H1 (cell line): Measurements from ENCODE around the gene ZNF536. TPM values are rescaled to one million over a fixed set of nuclear protein-coding genes. Genes with fewer than 3 reads are reported as not detected.

ENCODE experiments used
- CBX5 ChIP-seq: fragments of 300-800, 300-1000 bp; sonication (generic); IDR thresholded peaks from 2 replicates; pipeline ENCODE4 v1.7.1; 2016; ENCODE audit warnings: antibody characterized with exemption, low read length, low read depth
- CHD2 ChIP-seq: IDR thresholded peaks from 2 replicates; pipeline ENCODE4 v1.6.1; 2012; ENCODE audit warnings: low read length, improper control_type of control experiment
- CTBP2 ChIP-seq: IDR thresholded peaks from 2 replicates; pipeline ENCODE4 v1.7.0; 2011; ENCODE audit warnings: borderline replicate concordance, mild to moderate bottlenecking, moderate library complexity, mixed read lengths, low read length; ENCODE audit not compliant: insufficient read depth, insufficient read length
- EP300 ChIP-seq, 2 experiments: IDR thresholded peaks; 1 replicate in 1 of 2; 2 replicates in 1 of 2; pipeline ENCODE4 v1.6.1; 2011 to 2012; ENCODE audit warnings: low read depth in 2 of 2, low read length in 2 of 2, mild to moderate bottlenecking in 2 of 2, borderline replicate concordance in 1 of 2, inconsistent platforms in 1 of 2, moderate library complexity in 1 of 2
- HDAC6 ChIP-seq: IDR thresholded peaks from one replicate; pipeline ENCODE4 v1.7.1; 2012; ENCODE audit warnings: low read depth, mild to moderate bottlenecking, inconsistent platforms, low read length, moderate library complexity
- KDM1A ChIP-seq: fragments of 200-600, 300-600 bp; sonication (generic); IDR thresholded peaks from 2 replicates; pipeline ENCODE4 v1.7.1; 2016; ENCODE audit warnings: mild to moderate bottlenecking, low read length, borderline replicate concordance
- NANOG ChIP-seq: IDR thresholded peaks from 2 replicates; pipeline ENCODE4 v1.6.1; 2011; ENCODE audit warnings: low read length, low read depth, mild to moderate bottlenecking, inconsistent platforms; ENCODE audit not compliant: insufficient read depth, poor library complexity, severe bottlenecking
- PHF8 ChIP-seq: fragments of 200-600 bp; sonication (generic); conservative IDR thresholded peaks from 2 replicates; pipeline ENCODE4 v1.7.1; 2012; ENCODE audit warnings: low read depth, mild to moderate bottlenecking, inconsistent platforms, low read length, moderate library complexity
- POLR2A ChIP-seq, 2 experiments: IDR thresholded peaks; 1 replicate in 1 of 2; 2 replicates in 1 of 2; pipeline ENCODE4 v1.6.1; 2011; ENCODE audit warnings: low read depth in 2 of 2, low read length in 2 of 2, mild to moderate bottlenecking in 2 of 2; ENCODE audit errors: control extremely low read depth in 1 of 2
- SUZ12 ChIP-seq: fragments of 200-600 bp; sonication (generic); IDR thresholded peaks from 2 replicates; pipeline ENCODE4 v1.6.1; 2012; ENCODE audit warnings: mild to moderate bottlenecking, inconsistent platforms, low read length, moderate library complexity, mixed read lengths
- polyA plus RNA-seq, 7 experiments: library from polyadenylated mRNA; depleted of rRNA in 3 of 7; stranded (reverse) in 5 of 7; unstranded in 2 of 7; fragments of >200 nt in 5 of 7; fragments of 200-250 nt in 2 of 7; gene quantifications; 1 replicate in 5 of 7; 2 replicates in 1 of 7; 4 replicates in 1 of 7; pipeline versions ENCODE4 v1.2.1 to v1.2.3, GENCODE V29; 2011 to 2013; ENCODE audit warnings: missing spikeins in 2 of 7, mixed read lengths in 2 of 7
- total RNA-seq: library from RNA; stranded (reverse); fragmentation: NEBNext Ultra II Directional; extraction: Animal tissue kit (Norgen Biotek cat#: 25700); gene quantifications from 2 replicates; pipeline ENCODE4 v1.2.1, GENCODE V29; 2021
- TF ChIP-seq, protein P1 (sequence below): IDR thresholded peaks from 2 replicates; pipeline ENCODE4 v1.6.1; 2012; ENCODE audit warnings: inconsistent platforms

The ZNF536 gene
- total and polyA plus RNA-seq, 2 of the 8 experiments (the other 6 are each of a cell fraction or from before 2014, with no cell fraction given), result 0.09 to 0.11 TPM

DNA sequence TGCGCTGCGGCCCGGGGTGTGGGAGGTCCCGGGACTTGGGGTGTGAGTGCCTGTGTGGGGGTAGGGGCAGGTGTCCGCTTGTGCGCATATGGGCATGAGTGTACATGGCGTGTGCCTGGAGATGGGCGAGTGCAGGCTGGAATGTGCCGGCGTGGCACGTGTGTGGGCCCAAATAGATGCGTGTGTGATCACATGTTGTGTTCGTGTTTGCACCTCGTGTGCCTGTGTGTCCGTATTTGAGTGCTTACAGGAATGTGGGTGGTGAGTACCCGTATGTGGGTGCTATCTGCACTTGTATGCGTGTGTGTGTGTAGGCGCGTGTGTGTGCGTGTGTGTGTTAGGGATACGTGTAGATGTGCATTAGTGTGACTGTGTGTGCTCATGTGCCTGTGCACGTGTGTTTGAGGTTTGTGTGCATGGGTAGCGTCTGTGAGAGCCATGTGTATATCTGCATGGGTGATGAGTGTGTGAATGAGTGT is 3.4 kb downstream of the ZNF536 start (continued):
- TF ChIP-seq, protein P1, sequence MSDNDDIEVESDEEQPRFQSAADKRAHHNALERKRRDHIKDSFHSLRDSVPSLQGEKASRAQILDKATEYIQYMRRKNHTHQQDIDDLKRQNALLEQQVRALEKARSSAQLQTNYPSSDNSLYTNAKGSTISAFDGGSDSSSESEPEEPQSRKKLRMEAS, result peak; percentile 14; the same call in 1 of the 2 replicates
- TF ChIP-seq PHF8, result no peak
- no peak for TF ChIP-seq CTBP2
- no peak for TF ChIP-seq POLR2A (IDR thresholded peaks at IDR 0.05; ENCODE audit: control extremely low read depth in 1 of 2, low read depth in 2 of 2, low read length in 2 of 2)
- TF ChIP-seq SUZ12, result no peak
- TF ChIP-seq KDM1A, result 0 out of 2 replicates have a peak, but pooled peaks have one; percentile 33
- TF ChIP-seq HDAC6, result no peak
- no peak for TF ChIP-seq CBX5
- no peak for TF ChIP-seq NANOG
- no peak for TF ChIP-seq CHD2
- no peak for TF ChIP-seq EP300 (IDR thresholded peaks at IDR 0.05; ENCODE audit: borderline replicate concordance in 1 of 2, low read depth in 2 of 2, low read length in 2 of 2)
- TF ChIP-seq, all 59 proteins: peak for 3
